ENCODE data around the gene MARCHF3. TPM values are rescaled to one million over a fixed set of nuclear protein-coding genes. Genes with fewer than 3 reads are reported as not detected.
A peak's percentile ranks its signal among the peaks of the same experiment; 100 is the strongest.

The MARCHF3 gene
- total RNA-seq, 1 experiment from 2014 or later: 16.1 TPM

DNA sequence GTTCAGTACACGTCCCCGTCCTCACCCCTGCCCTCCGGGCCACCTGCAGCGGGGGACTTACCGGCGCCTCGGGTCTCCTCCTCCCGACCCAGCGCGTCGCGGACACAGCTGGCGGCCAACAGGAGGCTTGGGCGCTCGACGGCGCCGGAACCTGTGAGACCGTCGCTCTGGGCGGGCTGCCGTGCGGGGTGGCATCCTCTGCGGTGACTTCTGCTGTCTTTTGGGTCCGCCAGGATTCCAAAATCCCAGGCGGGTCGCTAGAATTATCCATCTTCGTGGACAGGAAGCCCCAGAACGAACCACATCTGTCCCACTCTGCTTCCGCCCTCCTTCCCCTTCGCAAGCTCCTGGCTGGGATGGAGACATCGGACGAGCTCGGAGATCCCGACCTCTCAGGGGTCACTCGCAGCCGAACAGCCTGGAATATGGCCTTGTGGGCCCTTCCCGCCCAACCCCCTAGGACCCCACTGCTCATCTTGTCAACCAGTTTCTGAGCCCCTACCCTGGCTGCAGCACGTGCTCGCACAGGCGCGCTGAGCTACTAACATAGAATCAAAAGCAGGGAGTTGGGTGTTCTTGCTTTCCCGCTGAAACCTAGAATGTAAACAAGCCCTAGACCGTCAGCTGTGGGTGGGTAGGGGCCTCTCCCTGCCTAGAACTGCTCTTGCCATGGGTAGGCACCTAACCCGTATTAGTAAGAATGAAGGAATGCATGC is 947 bp upstream of the MARCHF3 start:
- Mint-ChIP-seq H3K4me3 (ENCODE audit: low read depth, unreplicated experiment) (peak overlapping the region; percentile 85), H3K4me1 (ENCODE audit: low read depth, unreplicated experiment) (peaks cover 13% of the 10 kb centered on the region), H3K9me3 (ENCODE audit: low read depth, unreplicated experiment) (no peaks in the 10 kb centered on the region), H3K36me3 (ENCODE audit: insufficient read depth, unreplicated experiment) (peaks cover 29% of the 10 kb centered on the region), H3K27ac (ENCODE audit: unreplicated experiment) (peak overlapping the region; percentile 6), H3K27me3 (ENCODE audit: unreplicated experiment) (no peaks in the 10 kb centered on the region)
- BruUV-seq (replicated peaks): TSS peak; percentile 75
- CTCF ChIA-PET: interaction anchor here (0.6 to 1.5 kb wide), 2 partner anchors 10 to 351 kb away, joined by 3 to 13 read pairs; no protein-coding TSS in a partner anchor
- no peak for DNase-seq
- TF ChIP-seq, protein P1, sequence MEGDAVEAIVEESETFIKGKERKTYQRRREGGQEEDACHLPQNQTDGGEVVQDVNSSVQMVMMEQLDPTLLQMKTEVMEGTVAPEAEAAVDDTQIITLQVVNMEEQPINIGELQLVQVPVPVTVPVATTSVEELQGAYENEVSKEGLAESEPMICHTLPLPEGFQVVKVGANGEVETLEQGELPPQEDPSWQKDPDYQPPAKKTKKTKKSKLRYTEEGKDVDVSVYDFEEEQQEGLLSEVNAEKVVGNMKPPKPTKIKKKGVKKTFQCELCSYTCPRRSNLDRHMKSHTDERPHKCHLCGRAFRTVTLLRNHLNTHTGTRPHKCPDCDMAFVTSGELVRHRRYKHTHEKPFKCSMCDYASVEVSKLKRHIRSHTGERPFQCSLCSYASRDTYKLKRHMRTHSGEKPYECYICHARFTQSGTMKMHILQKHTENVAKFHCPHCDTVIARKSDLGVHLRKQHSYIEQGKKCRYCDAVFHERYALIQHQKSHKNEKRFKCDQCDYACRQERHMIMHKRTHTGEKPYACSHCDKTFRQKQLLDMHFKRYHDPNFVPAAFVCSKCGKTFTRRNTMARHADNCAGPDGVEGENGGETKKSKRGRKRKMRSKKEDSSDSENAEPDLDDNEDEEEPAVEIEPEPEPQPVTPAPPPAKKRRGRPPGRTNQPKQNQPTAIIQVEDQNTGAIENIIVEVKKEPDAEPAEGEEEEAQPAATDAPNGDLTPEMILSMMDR (IDR thresholded peaks at IDR 0.05; ENCODE audit: unreplicated experiment): no peak
- intact Hi-C loops (cut with micrococcal nuclease; ENCODE audit: unreplicated experiment): no loop called here

GRCh38 chr5:127029581-127030258 is 638 bp downstream of the MARCHF3 start:
- Mint-ChIP-seq H3K4me1 (ENCODE audit: low read depth, unreplicated experiment) (peaks cover 13% of the 10 kb centered on the region), H3K27me3 (ENCODE audit: unreplicated experiment) (no peaks in the 10 kb centered on the region), H3K9me3 (ENCODE audit: low read depth, unreplicated experiment) (no peaks in the 10 kb centered on the region), H3K36me3 (ENCODE audit: insufficient read depth, unreplicated experiment) (peaks cover 29% of the 10 kb centered on the region), H3K4me3 (ENCODE audit: low read depth, unreplicated experiment) (peak overlapping the region; percentile 85), H3K27ac (ENCODE audit: unreplicated experiment) (peak overlapping the region; percentile 28)
- DNase-seq: peak; percentile 84
- CTCF ChIA-PET: interaction anchor here (0.7 to 2.5 kb wide), 7 partner anchors 9 to 111 kb away, joined by 3 to 6 read pairs (median 3); no protein-coding TSS in a partner anchor
- intact Hi-C loops (cut with micrococcal nuclease; ENCODE audit: unreplicated experiment): loop anchor here (5.0 kb wide), 1 partner anchor 112 kb away; no protein-coding TSS in a partner anchor
- no TSS peak for BruUV-seq (replicated peaks)
- TF ChIP-seq, protein P1 (IDR thresholded peaks at IDR 0.05; ENCODE audit: unreplicated experiment): peak; percentile 53

DNA sequence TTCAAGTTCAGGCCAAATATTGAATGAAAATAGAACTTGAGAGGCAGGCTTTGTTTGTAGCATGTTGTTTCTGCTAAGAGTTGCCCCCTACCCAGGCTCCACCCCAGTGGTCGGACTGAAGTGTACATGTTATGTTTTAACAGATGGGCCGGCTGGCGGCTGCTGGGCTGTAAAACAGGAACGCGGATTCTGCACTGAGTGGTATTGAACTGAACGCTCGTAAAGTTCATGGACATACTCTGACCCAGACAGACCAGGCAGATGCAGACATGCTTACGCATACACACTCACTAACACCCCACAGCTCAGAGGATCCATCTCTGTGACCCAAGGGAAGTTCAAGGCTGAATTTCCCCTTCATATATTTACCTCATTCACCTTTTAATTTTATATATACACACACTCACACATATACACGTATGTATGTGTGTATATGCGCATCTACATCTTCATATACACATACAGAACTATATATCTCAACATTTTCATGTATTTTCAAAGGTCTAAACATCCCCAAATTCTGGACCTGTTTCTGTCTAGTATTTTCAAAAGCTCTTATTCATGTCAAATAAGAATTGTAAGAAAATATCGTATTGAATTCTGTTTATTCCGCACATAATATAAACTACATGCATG is 1.4 kb downstream of the MARCHF3 start:
- Mint-ChIP-seq H3K4me1 (ENCODE audit: low read depth, unreplicated experiment) (peaks cover 13% of the 10 kb centered on the region), H3K4me3 (ENCODE audit: low read depth, unreplicated experiment) (peak overlapping the region; percentile 85), H3K9me3 (ENCODE audit: low read depth, unreplicated experiment) (no peaks in the 10 kb centered on the region), H3K27ac (ENCODE audit: unreplicated experiment) (peak overlapping the region; percentile 28), H3K27me3 (ENCODE audit: unreplicated experiment) (no peaks in the 10 kb centered on the region), H3K36me3 (ENCODE audit: insufficient read depth, unreplicated experiment) (peaks cover 29% of the 10 kb centered on the region)
- no TSS peak for BruUV-seq (replicated peaks)
- TF ChIP-seq, protein P1 (IDR thresholded peaks at IDR 0.05; ENCODE audit: unreplicated experiment): no peak
- intact Hi-C loops (cut with micrococcal nuclease; ENCODE audit: unreplicated experiment): loop anchor here (5.0 kb wide), 1 partner anchor 112 kb away; no protein-coding TSS in a partner anchor
- DNase-seq: peak; percentile 12
- CTCF ChIA-PET: interaction anchor here (0.7 to 2.5 kb wide), 8 partner anchors 8 to 110 kb away, joined by 3 to 6 read pairs (median 3); no protein-coding TSS in a partner anchor

DNA sequence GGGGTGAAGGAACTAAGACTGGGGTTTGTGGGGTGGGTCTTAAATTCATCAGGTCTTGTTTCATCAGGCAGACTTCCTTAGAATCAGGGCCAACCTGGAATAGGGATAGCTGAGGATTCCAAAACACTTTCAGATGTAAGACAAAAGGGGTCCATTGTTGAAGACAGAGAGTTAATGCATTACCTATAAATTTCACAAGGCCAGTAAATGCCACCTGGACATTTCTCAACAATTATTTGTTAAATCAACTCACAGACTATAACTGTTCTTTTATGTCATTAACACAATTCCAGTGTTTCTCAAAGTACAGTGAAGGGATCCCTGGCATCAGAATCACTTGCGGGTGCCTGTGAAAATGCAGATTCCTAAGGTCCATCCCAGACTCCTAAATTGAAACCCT is 2.8 kb downstream of the MARCHF3 start:
- Mint-ChIP-seq H3K27me3 (ENCODE audit: unreplicated experiment) (no peaks in the 10 kb centered on the region), H3K4me3 (ENCODE audit: low read depth, unreplicated experiment) (no peak overlapping the region), H3K9me3 (ENCODE audit: low read depth, unreplicated experiment) (no peaks in the 10 kb centered on the region), H3K36me3 (ENCODE audit: insufficient read depth, unreplicated experiment) (peaks cover 29% of the 10 kb centered on the region), H3K4me1 (ENCODE audit: low read depth, unreplicated experiment) (peaks cover 13% of the 10 kb centered on the region), H3K27ac (ENCODE audit: unreplicated experiment) (no peak overlapping the region)
- no TSS peak for BruUV-seq (replicated peaks)
- DNase-seq: no peak
- intact Hi-C loops (cut with micrococcal nuclease; ENCODE audit: unreplicated experiment): loop anchor here (2.0 to 5.0 kb wide), 2 partner anchors 23 to 110 kb away; no protein-coding TSS in a partner anchor
- TF ChIP-seq, protein P1 (IDR thresholded peaks at IDR 0.05; ENCODE audit: unreplicated experiment): no peak
- CTCF ChIA-PET: interaction anchor here (1.0 to 2.5 kb wide), 2 partner anchors 13 to 20 kb away, joined by 3 to 6 read pairs; no protein-coding TSS in a partner anchor

Measured in Calu3 (cell line).